ENCODE data around the gene TRDN.
"Not testable (repeated sequence)": the region's sequence is repeated elsewhere in the genome, so short reads cannot be mapped to it uniquely, and the experiment has no call there.

TRDN gene

DNA sequence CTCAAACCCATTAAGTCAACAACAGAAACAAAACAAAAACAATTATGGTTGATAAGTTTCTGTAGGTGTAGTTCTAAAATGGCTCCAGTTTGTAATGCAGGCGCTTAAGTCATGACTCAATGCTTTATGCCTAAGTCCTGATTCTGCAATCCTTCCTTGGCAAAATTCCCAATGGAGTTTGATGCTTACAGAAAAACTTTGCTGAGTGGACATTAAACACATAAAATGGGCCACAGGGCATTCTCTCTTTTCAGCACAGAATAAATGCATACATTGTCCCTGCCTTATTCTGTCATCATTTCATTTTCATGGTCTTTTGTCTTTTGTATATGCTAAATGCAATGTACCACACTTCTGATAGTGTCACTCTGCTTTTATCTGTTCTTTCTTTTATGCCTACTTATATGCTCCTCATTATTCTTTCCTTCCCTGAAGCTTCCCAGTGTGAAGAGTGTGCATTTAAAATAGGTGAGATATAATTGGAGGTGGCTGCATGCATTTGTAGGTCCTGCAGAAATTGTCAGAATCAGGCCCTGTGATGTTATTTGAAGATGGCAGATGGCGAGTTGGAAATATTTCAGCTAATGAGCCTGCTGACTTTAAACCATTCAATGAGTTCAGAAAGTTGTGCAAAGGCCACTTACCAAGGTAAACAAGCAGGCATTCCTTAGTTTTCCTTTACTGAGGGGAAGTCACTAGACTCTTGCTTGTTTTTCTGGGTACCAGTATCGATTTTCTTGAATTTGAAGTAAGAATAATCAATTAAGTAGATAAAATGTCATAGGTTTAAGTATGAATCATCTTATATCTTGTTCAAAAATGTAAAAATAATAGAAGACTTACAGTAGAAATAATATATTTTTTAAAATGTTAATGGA, 313.1 kb downstream of the TRDN start:
- intact Hi-C loops (cut with DNase I) = no loop called here
- no peak for DNase-seq

DNA sequence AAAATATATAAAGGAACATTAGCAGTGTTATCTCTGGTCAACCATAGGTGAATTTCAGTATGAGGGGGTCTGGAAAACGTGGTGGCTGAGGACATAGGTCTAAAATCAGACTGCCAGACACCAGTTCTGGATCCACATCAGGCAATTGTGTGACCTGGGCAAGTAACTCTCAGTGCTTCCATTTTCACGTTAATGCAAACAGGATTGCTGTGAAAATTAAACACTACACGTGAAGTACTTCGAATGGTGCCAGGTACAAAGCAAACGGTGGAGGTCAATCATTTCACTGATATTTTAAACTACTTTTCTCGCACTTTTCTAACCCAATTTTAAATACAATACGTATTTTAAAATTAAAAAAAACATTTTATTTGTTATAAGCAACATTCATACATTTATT, 315.7 kb downstream of the TRDN start:
- DNase-seq = no peak
- intact Hi-C loops (cut with DNase I) = no loop called here

DNA sequence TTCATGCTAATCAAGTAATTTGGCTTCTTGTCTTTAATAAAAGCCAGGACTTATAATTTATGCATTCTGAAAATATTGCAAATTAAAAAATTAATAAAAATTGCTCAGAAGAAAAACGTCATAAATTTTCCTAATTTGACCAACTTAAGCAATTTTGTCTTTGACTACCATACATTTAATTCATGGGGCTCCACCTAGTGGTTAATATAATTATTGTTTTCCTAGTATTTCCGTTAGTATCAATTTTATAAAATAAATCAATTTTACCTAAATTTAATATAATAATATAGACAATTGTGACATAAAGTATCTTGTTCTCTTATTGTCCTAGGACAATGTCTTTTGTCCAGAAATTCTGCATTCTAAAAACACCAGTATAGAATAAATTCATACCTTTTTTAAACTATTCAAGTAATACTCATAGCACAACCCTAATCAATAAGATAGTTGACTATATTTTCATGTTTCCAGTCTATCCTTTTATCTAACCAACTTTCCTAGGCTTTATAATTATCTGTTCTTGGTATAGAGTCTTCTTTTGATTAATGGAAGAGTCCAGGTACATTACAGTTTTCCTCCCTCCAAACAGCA, 319.9 kb downstream of the TRDN start:
- DNase-seq = no peak
- intact Hi-C loops (cut with DNase I) = loop anchor here (2.0 to 10.0 kb wide), 3 partner anchors 382 to 585 kb away; no protein-coding TSS in a partner anchor

DNA sequence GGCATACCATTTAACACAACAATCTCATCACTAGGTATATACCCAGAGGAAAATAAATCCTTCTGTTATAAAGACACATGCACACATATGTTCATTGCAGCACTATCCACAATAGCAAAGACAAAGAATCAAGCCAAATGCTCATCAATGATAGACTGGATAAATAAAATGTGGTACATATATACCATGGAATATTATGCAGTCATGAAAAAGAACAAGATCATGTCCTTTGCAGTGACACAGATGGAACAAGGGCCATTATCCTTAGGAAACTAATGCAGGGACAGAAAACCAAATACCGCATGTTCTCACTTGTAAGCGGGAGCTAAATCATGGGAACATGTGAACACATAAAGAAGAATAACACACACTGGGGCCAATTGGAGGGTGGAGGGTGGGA, 322.3 kb downstream of the TRDN start:
- intact Hi-C loops (cut with DNase I) = loop anchor here (10.0 kb wide), 1 partner anchor 380 kb away; no protein-coding TSS in a partner anchor

DNA sequence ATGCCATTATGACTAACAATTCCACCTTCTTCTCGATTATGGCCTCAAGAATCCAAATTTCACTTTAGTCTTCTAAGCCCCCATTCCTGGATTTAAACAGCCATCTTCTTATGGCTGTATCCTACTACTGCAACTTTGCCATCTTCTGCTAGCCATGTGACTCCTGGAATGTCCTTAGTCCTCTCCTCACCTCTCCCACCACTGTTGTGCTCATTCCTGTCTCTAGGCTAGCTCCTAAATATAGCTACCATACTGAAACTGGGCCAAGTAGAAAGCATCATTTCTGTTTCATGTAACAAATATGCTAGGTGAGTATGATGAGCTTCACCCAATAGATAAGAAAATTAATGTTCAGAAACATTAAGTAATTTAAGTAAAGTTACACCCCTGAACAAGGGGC, 327.6 kb downstream of the TRDN start:
- intact Hi-C loops (cut with DNase I) = no loop called here
- no peak for DNase-seq

More for the DNA sequence above, 322.3 kb downstream of the TRDN start:
- DNase-seq = not testable (repeated sequence)

DNA sequence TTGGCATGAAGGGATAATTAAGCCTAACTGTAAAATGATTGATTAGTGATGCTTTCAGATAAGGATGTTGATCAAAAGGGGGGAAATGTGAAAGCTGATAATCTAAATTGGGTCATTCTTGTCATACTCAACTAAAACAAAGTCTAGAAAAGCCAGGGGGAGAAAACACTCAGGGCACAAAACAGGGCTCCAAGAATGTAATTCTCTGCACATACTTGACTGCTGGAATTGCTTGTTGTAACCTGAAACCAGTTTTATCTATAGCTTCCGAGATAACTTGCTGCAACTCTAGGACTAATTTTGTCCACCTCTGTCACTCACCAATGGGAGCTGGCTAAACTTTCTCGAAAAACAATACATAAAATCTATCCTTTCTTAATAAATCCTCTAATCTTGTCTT, 330.4 kb downstream of the TRDN start:
- no peak for DNase-seq
- intact Hi-C loops (cut with DNase I) = no loop called here

GRCh38 chr6:123295672-123296071, 341.1 kb downstream of the TRDN start:
- intact Hi-C loops (cut with DNase I) = no loop called here
- DNase-seq = no peak

DNA sequence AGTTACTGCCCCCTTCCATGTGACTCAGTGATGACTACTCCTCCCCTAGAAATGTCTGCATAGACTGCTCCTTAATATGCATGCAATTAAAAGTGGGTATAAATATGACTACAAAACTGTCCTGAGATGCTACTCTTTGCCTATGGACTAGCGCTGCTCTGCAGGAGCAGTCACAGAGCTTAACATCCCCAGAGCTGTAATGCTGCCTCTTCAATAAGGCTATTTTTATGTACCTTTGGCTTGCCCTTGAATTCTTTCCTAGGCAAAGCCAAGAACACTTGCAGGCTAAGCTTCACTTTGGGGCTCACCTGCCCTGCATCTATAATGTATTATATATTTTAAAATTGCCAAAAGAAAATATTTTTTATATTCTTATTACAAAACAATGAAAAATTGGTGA, 341.6 kb downstream of the TRDN start:
- DNase-seq = no peak
- intact Hi-C loops (cut with DNase I) = no loop called here

DNA sequence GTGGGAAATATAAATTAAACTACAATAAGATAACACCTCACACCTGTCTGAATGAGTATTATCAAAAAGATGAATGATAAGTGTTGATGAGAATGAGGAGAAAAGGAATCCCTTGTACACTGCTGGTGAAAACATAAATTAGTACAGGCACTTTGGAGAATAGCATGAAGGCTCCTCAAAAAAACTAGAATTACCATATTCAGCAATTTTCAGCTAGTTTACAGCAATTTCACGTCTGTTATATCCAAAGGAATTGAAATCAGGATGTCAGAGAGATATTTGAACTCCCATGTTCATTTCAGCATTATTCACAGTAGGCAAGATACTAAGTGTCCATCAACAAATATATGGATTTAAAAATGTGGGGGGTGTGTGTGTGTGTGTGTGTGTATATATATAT, 348.1 kb downstream of the TRDN start:
- intact Hi-C loops (cut with DNase I) = no loop called here
- DNase-seq = no peak

DNA sequence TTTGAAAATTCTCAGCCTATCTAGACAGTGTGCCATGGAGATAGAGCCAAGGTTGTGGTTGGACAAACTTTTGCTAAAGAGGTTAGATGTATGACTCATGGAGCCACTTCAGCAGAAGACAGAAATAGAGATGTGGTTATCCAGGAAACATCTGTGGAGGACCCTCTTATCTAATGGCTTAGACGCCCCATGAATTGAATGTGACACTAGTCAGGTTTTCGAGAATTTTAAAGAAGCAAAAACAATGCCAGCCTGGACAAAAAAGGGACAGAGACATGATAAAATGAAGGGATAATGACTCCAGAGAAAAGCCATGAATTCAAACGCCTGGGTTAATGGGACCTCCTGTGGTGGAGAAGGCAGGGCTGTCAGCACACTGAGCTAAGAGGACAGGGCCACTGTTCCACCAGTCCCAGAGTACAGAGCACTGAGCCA, 360.2 kb downstream of the TRDN start:
- intact Hi-C loops (cut with DNase I) = no loop called here
- DNase-seq = no peak

GRCh38 chr6:123263981-123264380, 372.8 kb downstream of the TRDN start:
- no peak for DNase-seq
- intact Hi-C loops (cut with DNase I) = no loop called here

DNA sequence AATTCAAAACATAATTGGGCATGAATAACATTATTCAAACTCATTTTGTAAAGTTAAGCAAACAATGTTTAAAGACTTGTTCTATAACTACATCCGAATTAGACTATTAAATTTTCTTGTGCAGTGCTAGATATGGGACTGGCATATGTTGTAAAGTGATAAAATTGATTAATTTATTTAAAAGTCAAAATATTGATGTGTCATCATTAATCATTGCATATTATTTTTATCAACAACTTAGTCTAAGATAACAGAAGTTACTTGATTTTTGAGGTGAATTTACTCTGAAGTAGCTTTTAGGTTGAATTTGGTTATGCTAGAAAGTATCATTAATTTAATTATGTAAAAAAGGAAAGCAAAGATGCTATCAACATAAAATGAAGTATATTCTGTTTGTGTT, 396.1 kb downstream of the TRDN start:
- intact Hi-C loops (cut with DNase I) = no loop called here
- DNase-seq = no peak

- no peak for DNase-seq
- intact Hi-C loops (cut with DNase I) = no loop called here
These were observed 403.4 kb downstream of the TRDN start for GRCh38 chr6:123233336-123233735.

DNA sequence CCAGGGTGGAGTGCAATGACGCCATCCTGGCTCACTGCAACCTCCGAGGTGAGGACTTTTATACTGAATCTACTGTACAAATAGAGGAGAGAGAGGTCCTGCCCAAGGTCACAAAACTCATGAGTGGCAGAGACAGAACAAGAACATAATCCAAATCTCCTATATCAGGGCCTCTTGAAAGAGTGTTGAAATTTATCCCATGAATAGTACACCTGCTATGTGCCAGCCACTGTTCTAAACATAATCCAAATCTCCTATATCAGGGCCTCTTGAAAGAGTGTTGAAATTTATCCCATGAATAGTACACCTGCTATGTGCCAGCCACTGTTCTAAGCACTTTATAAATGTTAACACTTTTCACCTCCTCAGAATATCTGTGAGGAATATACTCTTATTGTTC, 409.0 kb downstream of the TRDN start:
- intact Hi-C loops (cut with DNase I); DNase-seq: not testable (repeated sequence)

DNA sequence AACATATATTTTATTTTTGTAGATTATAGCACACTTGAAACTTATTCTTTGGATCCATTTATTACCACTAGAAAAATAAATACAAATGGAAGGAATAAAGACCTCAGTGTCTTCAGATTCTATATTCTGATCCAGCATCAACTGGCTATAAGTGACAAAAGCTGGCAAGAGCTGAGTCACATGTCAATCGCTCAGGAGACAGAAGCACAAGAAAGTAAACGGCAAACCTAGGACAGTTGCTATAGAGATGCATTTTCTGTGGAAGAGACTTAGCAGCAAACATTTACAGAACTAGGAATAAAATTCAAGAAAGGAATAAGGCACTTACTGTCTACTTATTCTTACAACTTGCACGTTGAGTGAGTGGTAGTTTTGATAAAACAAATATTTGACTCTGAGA, 410.4 kb downstream of the TRDN start:
- intact Hi-C loops (cut with DNase I) = no loop called here
- DNase-seq = no peak

DNA sequence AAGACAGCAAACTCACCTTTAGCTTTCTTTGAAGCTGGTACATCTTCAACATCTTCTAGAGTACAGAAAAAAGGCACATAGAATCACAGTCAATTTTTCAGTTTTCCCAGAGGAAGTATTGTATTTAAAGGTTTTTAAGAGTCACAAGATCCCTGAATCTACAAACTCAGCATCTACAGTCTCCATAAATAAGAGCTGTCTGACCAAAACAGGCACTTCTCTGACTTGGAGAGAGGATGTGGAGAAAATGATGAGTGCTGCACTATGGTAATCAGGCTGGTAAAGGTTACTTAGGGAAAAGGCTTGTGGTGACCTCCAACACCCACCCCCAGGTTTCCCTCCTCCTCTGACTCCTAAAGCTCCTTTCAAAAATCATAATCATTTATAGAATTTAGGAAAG, 412.7 kb downstream of the TRDN start:
- DNase-seq = no peak
- intact Hi-C loops (cut with DNase I) = no loop called here

DNA sequence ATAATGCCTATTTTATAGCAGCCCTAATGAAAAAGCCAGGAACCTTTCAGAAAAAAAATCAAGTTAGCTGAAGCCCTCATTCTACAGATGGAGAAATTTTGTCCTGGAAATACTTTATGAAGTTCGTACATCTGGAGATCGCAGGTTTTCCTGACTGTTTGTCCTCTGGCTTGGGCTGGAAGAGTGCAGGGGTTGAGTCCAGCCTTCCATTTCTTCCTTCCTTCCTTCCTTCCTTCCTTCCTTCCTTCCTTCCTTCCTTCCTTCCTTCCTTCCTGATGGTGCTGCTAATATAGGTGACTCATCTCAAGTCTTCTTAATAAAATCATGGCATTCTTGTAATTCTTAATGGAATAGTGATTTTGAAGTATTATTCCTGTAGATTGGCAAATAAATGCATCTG, 413.3 kb downstream of the TRDN start:
- intact Hi-C loops (cut with DNase I) = no loop called here
- no peak for DNase-seq

GRCh38 chr6:123215211-123215610, 421.5 kb downstream of the TRDN start:
- DNase-seq = no peak
- intact Hi-C loops (cut with DNase I) = no loop called here

- DNase-seq = no peak
- intact Hi-C loops (cut with DNase I) = no loop called here
These were observed 422.3 kb downstream of the TRDN start for GRCh38 chr6:123214433-123214832.

GRCh38 chr6:123213921-123214320, 422.8 kb downstream of the TRDN start:
- no peak for DNase-seq
- intact Hi-C loops (cut with DNase I) = no loop called here

GRCh38 chr6:123211777-123212545, 424.8 kb downstream of the TRDN start:
- intact Hi-C loops (cut with DNase I) = no loop called here
- no peak for DNase-seq
